Measurements from ENCODE around the gene GAL3ST3.
A peak's percentile ranks its signal among the peaks of the same experiment; 100 is the strongest.
"Not testable (repeated sequence)": the region's sequence is repeated elsewhere in the genome, so short reads cannot be mapped to it uniquely, and the experiment has no call there.

GAL3ST3 gene

DNA sequence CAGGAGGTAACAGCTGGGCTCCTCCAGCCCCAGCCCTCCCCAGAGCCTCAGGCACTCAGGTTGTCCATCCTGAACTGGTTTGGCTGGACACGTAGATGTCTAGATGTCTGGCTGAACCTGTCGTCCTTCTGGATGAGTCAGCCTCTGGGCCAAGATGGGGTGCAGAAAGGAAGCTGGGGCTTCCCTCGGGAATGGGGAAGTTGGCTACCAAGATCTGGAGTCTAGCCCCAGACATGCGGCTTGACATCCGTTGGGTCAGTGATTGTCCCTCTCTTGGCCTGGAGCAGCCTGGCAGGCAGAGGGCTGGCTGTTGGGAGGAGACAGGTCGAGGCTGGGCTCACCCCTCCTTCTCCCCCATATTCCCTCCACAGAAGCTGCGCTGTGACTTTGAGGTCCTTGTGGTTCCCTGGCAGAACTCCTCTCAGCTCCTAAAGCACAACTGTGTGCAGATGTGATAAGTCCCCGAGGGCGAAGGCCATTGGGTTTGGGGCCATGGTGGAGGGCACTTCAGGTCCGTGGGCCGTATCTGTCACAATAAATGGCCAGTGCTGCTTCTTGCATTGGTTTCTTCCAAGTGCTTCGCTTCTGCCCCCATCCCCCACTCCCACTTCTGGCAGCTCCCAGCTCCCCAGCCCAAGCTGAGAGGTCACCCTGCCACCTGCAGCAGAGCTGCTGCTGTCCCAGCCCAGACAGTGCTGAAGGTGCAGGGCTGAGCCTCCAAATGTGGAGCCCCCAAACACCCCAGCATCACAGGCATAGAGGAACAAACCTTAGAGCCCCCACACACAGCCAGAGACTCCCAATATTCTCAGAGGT is 35.8 kb downstream of the GAL3ST3 start:
- no peak for DNase-seq (ENCODE audit: low spot score)

DNA sequence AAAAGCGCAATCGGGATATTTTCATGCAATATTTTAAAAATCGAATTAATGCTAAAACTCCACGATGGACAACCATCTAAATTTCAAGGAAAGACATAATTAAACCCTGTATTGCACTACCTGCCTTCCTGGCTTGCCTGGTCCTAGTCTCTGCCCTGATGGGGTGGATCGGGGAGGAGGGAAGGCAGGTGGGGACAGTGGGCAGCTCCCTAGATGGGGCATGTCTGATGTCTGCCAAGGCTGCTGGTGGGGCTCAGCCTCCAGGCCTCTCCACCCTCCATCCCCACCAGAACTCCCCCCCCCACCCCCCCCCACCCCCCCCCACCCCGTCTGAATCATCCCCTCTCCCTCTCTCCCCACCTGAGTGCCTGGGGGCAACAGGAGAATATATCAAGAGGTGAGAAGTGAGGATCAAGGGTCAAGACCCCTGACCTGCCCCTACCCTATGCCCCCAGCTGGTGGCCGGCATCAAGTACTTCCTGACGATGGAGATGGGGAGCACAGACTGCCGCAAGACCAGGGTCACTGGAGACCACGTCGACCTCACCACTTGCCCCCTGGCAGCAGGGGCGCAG is 36.5 kb downstream of the GAL3ST3 start:
- DNase-seq (ENCODE audit: low spot score), result no peak

DNA sequence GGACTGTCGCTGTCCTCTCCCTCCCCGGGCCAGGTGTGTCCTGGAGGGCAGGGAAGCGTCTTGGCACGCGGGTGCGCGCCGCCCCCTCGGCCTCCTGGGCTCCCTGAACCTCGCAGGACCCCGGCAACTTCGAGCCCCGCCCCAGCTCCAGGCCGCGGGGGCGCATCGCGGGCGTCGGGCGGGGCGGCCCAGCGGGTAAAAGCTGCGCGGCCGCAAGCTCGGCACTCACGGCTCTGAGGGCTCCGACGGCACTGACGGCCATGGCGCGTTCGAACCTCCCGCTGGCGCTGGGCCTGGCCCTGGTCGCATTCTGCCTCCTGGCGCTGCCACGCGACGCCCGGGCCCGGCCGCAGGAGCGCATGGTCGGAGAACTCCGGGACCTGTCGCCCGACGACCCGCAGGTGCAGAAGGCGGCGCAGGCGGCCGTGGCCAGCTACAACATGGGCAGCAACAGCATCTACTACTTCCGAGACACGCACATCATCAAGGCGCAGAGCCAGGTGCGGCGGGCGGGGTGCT is 37.1 kb downstream of the GAL3ST3 start, which contains the start of gene CST6:
Gene CST6 (plus strand): TSS at position 224 of the 519 bp plus-strand sequence. CDS start 37 bp downstream, at position 261.
- no peak for DNase-seq (ENCODE audit: low spot score)

GRCh38 chr11:66011239-66011784 is 37.6 kb downstream of the GAL3ST3 start:
- no peak for DNase-seq (ENCODE audit: low spot score)

- DNase-seq (ENCODE audit: low spot score), result not testable (repeated sequence)
Measured at GRCh38 chr11:66010036-66010435, 38.9 kb downstream of the GAL3ST3 start.

- no peak for DNase-seq (ENCODE audit: low spot score)
Measured at GRCh38 chr11:66008468-66009101, 40.4 kb downstream of the GAL3ST3 start.

DNA sequence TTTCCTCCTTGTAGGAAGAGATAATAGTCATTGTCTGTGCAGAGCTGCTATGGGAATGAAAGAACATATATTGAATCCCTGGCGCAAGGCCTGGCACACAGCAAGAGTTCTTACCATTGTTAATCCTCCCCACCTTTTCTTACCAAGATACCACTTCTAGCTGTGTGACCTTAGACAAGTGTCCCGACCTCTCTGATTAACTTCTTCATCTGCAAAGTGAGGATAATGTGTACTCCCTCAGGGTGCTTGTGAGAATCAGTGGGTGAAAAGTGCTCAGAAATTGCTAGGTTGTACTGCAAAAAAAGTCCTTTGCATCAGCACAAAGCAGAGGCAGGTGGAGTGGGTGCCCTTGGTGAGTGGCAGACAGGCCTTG is 40.9 kb downstream of the GAL3ST3 start:
- no peak for DNase-seq (ENCODE audit: low spot score)

DNA sequence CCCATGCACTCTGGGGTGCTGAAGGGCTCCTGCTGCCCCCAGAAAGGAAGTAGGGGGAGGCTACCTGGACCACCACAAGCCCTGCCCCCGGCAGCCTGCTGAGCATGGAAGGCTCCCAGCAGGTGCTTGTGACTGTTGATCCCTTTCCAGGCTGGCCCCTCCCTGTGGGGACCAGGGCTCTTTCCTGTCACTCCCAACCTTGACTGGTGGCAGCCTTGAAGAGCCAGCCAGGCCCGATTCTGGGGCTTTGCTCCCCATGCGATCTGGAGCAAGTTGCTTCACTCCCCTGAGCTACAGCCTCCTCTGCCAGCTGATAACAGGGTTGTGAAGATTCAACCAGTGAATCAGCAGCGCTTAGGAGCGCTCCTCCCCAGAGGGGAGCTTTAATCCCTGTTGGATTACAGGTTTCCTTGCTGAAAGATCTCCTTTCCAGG is 41.7 kb downstream of the GAL3ST3 start:
- DNase-seq (ENCODE audit: low spot score), result no peak

- no peak for DNase-seq (ENCODE audit: low spot score)
Measured at GRCh38 chr11:66006891-66007176, 42.1 kb downstream of the GAL3ST3 start.

DNA sequence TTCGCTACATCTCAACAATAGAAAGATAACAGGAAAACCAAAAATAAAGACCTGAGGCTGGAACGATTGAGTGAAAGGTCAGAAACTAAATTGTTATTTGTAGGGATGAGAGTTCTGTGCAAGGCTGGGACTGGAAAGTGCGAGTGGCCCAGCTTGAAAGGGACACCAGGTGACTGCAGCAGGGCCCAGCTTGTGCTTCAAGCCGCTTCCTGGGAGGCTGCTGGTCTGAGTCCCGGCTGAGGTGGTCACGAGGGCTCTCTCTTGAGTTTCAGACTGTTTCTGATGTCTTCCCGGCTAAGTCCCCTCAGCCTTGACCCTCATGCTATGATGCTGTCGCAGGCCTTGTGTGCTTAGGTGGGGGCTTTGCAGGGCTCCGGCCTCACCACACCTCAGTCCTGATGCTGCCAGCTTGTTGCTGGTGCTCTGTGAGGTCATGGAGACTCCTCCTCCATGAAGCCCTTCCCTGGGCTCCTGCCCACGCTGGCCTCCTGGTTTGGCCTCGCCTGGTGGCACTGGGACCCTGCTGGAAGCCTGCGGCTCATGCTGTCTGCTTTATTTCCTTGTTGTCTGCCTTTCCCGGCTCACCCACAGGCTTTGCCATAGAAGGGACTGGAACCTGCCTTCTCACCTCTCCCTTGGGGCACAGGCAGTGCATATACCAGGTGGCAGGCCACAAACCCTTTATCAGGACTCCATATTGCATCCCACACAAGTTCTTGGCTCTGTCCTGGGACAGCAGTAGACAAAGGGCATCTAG is 42.6 kb downstream of the GAL3ST3 start:
- no peak for DNase-seq (ENCODE audit: low spot score)

DNA sequence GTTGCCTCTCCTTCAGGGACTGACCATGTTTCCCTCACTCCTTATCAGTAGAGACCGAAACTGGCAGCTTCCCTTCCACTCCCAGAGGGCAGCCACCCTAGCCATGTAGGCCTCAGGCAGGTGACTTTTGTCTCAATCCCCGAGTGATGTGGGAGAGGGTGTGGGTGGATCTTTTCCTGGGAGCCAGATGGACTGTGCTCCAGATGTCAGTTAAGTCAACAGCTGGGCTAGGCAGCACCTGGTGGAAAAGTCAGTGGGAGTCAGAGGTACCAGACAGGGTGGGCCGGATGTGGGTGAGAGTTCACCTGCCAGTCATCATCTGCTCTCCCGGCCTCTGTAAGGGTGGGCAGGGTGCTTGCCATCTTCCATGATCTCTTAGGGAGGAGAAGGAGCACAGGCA is 44.8 kb downstream of the GAL3ST3 start:
- DNase-seq (ENCODE audit: low spot score), result no peak

GRCh38 chr11:66003291-66003690 is 45.7 kb downstream of the GAL3ST3 start:
- no peak for DNase-seq (ENCODE audit: low spot score)

DNA sequence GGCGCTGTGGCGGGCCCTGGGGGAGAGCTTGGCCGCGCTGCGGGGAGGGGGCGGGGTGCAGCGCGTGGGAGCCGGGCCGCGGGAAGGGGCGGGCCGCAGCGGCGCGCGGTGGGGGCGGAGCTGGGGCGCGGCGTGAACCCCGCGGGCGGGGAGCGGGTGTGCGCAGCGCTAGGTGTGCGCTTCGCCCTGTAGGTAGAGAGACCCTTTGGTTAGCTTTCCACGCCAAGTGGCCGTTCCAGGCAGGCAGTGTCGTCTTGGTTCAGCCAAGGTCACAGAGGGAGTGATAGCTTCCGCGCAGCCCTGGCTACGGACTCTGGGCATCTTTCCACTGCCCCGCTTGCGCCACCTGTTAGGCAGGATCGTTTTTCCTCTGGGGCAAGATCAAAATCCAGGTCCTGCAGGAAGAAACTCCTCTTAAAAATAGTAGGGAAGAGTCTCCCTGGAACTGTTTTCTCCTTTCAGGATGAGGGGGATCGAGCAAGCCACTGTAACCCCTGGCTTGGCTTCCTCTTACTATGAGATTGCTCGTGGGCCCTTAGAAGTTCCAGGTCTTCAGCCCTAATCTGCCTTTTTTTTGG is 46.2 kb downstream of the GAL3ST3 start:
- DNase-seq (ENCODE audit: low spot score), result no peak

DNA sequence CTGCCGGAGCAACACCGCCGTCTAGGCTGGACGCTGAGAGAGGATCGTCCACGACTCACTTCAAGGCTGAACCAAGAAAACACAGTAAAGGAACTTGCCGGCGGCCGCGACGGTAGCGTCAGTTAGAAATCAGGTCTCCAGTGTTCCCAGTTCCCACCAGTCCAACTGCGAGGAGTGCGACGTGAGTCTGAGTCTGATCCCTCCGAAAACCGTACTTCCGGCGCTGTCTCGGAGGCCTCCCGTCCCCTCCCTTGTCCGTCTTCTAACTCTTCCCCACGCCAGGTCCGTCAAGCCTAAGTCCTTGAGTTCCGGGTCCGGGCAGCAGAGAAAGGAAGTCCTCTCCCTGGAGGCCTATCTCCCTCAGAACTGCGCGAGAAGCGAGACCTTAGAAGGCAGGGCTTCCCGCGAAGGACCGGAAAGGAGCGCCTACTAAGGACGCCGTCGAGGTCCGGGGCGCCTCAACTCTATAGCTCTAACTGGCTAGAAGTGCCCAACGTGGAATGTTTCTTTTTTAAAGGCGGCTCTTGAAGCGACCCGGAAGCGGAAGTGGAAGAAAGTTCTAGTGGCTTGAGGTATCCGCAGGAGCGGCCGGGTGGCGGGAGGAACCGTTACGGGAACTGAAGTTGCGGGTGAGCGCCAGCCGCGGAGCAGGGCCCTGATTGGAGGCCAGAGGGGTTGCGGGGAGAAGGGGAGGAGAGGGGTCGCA is 46.9 kb downstream of the GAL3ST3 start, which contains the start of the genes BANF1 and EIF1AD:
Gene BANF1 (plus strand): TSS at position 562 of the 706 bp plus-strand sequence. CDS start 748 bp downstream, outside the sequence.
Gene EIF1AD (minus strand): TSS at position 216 of the 706 bp plus-strand sequence. CDS start 1,768 bp downstream, outside the sequence.
- DNase-seq (ENCODE audit: low spot score), result peak; percentile 92

- DNase-seq (ENCODE audit: low spot score), result no peak
Measured at GRCh38 chr11:65997286-65997685, 51.7 kb downstream of the GAL3ST3 start.

DNA sequence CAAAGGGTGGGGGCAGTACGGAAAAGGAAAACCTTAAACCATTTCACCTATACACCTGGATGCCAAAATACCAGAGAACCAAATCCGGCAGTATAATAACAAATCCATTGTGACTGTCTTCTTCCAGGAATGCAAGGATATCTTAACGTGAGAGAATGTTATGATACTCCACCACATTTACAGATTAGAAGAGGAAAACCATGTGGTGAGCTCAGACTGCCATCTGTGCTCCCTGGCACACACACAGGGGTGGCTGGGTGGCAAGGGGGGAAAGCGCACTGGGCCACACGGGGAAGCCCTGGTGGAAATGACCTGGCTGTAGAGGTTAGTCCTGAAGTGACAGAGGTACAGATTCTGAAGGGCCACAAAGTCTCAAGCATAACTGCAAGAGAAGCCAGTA is 56.9 kb downstream of the GAL3ST3 start:
- DNase-seq (ENCODE audit: low spot score), result no peak
